GM23338 (cell line): ENCODE data around the gene GYPC. TPM values are rescaled to one million over a fixed set of nuclear protein-coding genes. Genes with fewer than 3 reads are reported as not detected.

ENCODE experiments used
- ATAC-seq: fragments of 200-7000 bp; cut with Tn5 transposase; 3 replicates; pipeline ENCODE4 v1.9.1; 2020
- DNase-seq: peaks from one replicate; pipeline ENCODE4 v3.0.0-alpha.2; 2015; ENCODE audit warnings: low spot score
- H2AFZ ChIP-seq: fragments of 200-600 bp; sonication (generic); 2 replicates; pipeline ENCODE4 v1.8.0; 2016; ENCODE audit warnings: antibody characterized with exemption, mild to moderate bottlenecking, moderate library complexity
- H3F3A ChIP-seq: fragments of 200-600 bp; sonication (generic); replicated peaks from 2 replicates; pipeline ENCODE4 v1.8.0; 2017; ENCODE audit warnings: antibody characterized with exemption, mixed run types, low read depth
- H3K27ac ChIP-seq: fragments of 200-600 bp; sonication (generic); 2 replicates; pipeline ENCODE4 v1.6.1; 2016; ENCODE audit warnings: low read depth
- H3K27me3 ChIP-seq: fragments of 200-600 bp; sonication (generic); 2 replicates; pipeline ENCODE4 v1.8.0; 2016; ENCODE audit warnings: mild to moderate bottlenecking, mixed run types, moderate library complexity; ENCODE audit not compliant: insufficient read depth
- H3K36me3 ChIP-seq: fragments of 200-600 bp; sonication (generic); 2 replicates; pipeline ENCODE4 v1.8.0; 2016; ENCODE audit warnings: mild to moderate bottlenecking; ENCODE audit not compliant: insufficient read depth
- H3K4me1 ChIP-seq: fragments of 200-600 bp; sonication (generic); 2 replicates; pipeline ENCODE4 v1.8.0; 2016; ENCODE audit warnings: mild to moderate bottlenecking, moderate library complexity; ENCODE audit not compliant: insufficient read depth
- H3K4me2 ChIP-seq: fragments of 200-600 bp; sonication (generic); 2 replicates; pipeline ENCODE4 v1.7.1; 2017; ENCODE audit warnings: mixed run types
- H3K4me3 ChIP-seq: fragments of 200-600 bp; sonication (generic); 2 replicates; pipeline ENCODE4 v1.6.1; 2016; ENCODE audit warnings: mixed run types
- H3K79me2 ChIP-seq: fragments of 200-600 bp; sonication (generic); replicated peaks from 2 replicates; pipeline ENCODE4 v1.8.0; 2017; ENCODE audit warnings: mild to moderate bottlenecking; ENCODE audit not compliant: insufficient read depth
- H3K9me2 ChIP-seq: fragments of 200-600 bp; sonication (generic); 2 replicates; pipeline ENCODE4 v1.8.0; 2017; ENCODE audit not compliant: insufficient read depth
- H4K20me1 ChIP-seq: fragments of 200-600 bp; sonication (generic); replicated peaks from 2 replicates; pipeline ENCODE4 v1.8.0; 2017; ENCODE audit warnings: mild to moderate bottlenecking; ENCODE audit not compliant: insufficient read depth
- H3K27ac Mint-ChIP-seq: 2 replicates; pipeline ENCODE4 v1.8.0; 2020; ENCODE audit warnings: inconsistent platforms, mild to moderate bottlenecking, moderate library complexity, mixed read lengths
- H3K27me3 Mint-ChIP-seq: 3 replicates; pipeline ENCODE4 v1.8.0; 2022; ENCODE audit warnings: low read depth, mild to moderate bottlenecking, moderate library complexity, mixed read lengths, inconsistent platforms; ENCODE audit not compliant: insufficient read depth, poor library complexity
- H3K36me3 Mint-ChIP-seq: 3 replicates; pipeline ENCODE4 v1.8.0; 2021; ENCODE audit warnings: low read depth, mild to moderate bottlenecking, inconsistent platforms, moderate library complexity, mixed read lengths
- H3K4me1 Mint-ChIP-seq: 3 replicates; pipeline ENCODE4 v1.8.0; 2020; ENCODE audit warnings: mild to moderate bottlenecking, inconsistent platforms, mixed read lengths
- H3K4me3 Mint-ChIP-seq: 3 replicates; pipeline ENCODE4 v1.8.0; 2021; ENCODE audit warnings: moderate library complexity, mild to moderate bottlenecking, inconsistent platforms, mixed read lengths
- H3K9me3 Mint-ChIP-seq: 3 replicates; pipeline ENCODE4 v1.8.0; 2020; ENCODE audit warnings: moderate library complexity, mild to moderate bottlenecking, inconsistent platforms, mixed read lengths
- CREB1 ChIP-seq: fragments of 250-450 bp; sonication (Bioruptor Pico); IDR thresholded peaks from 2 replicates; pipeline ENCODE4 v1.5.0; 2020; ENCODE audit warnings: low read depth, mild to moderate bottlenecking, moderate library complexity
- CTCF ChIP-seq, 2 experiments: fragments of 200-600 bp in 1 of 2; sonication (generic) in 1 of 2; conservative IDR thresholded peaks; 2 replicates each; pipeline versions ENCODE4 v1.5.1 to v1.6.1; 2016 to 2017; ENCODE audit warnings: antibody characterized with exemption in 2 of 2, low read depth in 2 of 2, mild to moderate bottlenecking in 2 of 2, moderate library complexity in 1 of 2
- EZH2 ChIP-seq: fragments of 200-600 bp; sonication (generic); IDR thresholded peaks from one replicate; pipeline ENCODE4 v1.8.0; 2017; ENCODE audit warnings: antibody characterized with exemption, mild to moderate bottlenecking, low read depth; ENCODE audit not compliant: unreplicated experiment
- EZH2phosphoT487 ChIP-seq: fragments of 200-600 bp; sonication (generic); IDR thresholded peaks from one replicate; pipeline ENCODE4 v1.8.1; 2018; ENCODE audit warnings: antibody characterized with exemption; ENCODE audit not compliant: unreplicated experiment
- JUNB ChIP-seq: IDR thresholded peaks from one replicate; pipeline ENCODE4 v1.6.1; 2016; ENCODE audit warnings: antibody characterized with exemption; ENCODE audit not compliant: unreplicated experiment
- NANOG ChIP-seq: IDR thresholded peaks from 2 replicates; pipeline ENCODE4 v1.6.1; 2016; ENCODE audit warnings: antibody characterized with exemption, borderline replicate concordance
- POLR2AphosphoS5 ChIP-seq: IDR thresholded peaks from 2 replicates; pipeline ENCODE4 v1.6.1; 2016; ENCODE audit warnings: antibody characterized with exemption, low read depth
- STAT1 ChIP-seq: IDR thresholded peaks from one replicate; pipeline ENCODE4 v1.6.1; 2016; ENCODE audit warnings: antibody characterized with exemption; ENCODE audit not compliant: unreplicated experiment
- ZNF114 ChIP-seq: fragments of 250-450 bp; sonication (Bioruptor Pico); IDR thresholded peaks from 2 replicates; pipeline ENCODE4 v1.5.0; 2020; ENCODE audit warnings: mild to moderate bottlenecking, moderate library complexity
- ZNF331 ChIP-seq: fragments of 250-450 bp; sonication (Bioruptor Pico); IDR thresholded peaks from 2 replicates; pipeline ENCODE4 v1.5.0; 2020; ENCODE audit warnings: low read depth, mild to moderate bottlenecking, moderate library complexity
- polyA plus RNA-seq: library from polyadenylated mRNA; unstranded; fragments of >200 nt; fragmentation: Nextera tagmentation; extraction: Ambion mirVana; gene quantifications from 2 replicates; pipeline ENCODE4 v1.2.1, GENCODE V29; 2016
- total RNA-seq: library from RNA; depleted of rRNA; stranded (reverse); fragments of >200 nt; shearing (Covaris generic); gene quantifications from 2 replicates; pipeline ENCODE4 v1.2.3, GENCODE V29; 2014
- TF ChIP-seq, protein P1 (sequence below): IDR thresholded peaks from one replicate; pipeline ENCODE4 v1.6.1; 2018; ENCODE audit warnings: antibody characterized with exemption; ENCODE audit not compliant: unreplicated experiment
- TF ChIP-seq, protein P2 (sequence below): IDR thresholded peaks from 2 replicates; pipeline ENCODE4 v1.6.1; 2016; ENCODE audit warnings: antibody characterized with exemption
- TF ChIP-seq, protein P3 (sequence below): fragments of 250-450 bp; sonication (Bioruptor Pico); IDR thresholded peaks from 2 replicates; pipeline ENCODE4 v1.5.0; 2020; ENCODE audit warnings: mild to moderate bottlenecking, moderate library complexity

Gene GYPC
- total and polyA plus RNA-seq, 2 experiments from 2014 or later, result 19.6 to 29.7 TPM

DNA sequence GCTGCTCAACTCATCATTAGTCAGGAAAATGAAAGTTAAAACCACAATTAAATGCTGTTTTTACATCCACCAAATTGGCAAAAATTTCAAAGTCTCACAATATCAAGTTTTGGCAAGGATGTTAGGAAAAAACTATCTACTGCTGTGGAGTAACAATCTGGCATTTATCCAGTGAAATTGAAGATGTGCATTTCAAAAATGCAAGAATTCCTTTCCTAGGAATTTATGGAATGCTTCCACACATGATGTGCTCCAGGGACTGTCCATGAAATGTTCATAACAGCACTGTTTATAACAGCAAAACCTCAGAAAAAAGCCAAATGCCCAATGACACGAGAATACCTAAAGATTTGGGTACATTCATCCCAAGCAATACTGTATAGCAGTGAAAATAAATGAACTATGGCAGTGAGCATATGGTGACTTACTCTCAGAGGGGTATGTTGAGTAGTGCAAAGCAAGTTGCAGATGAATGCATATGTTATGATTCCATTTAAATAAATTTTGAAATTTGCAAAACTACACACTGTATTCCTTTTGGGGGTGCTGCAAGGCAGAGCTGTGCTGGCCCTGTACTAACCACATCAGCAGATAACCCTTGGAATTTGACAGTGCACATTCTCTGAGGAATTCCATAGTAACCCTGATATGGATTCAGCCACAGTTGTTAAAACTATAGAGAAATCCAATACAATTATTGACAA is 41.3 kb upstream of the GYPC start:
- Histone ChIP-seq H3K4me2 (no peak overlapping the region), H3K9me2 (no peaks in the 10 kb centered on the region), H3K79me2 (no peaks in the 10 kb centered on the region), H3K27ac (no peak overlapping the region), H2AFZ (no peak overlapping the region), H3K4me1 (no peaks in the 10 kb centered on the region), H4K20me1 (no peaks in the 10 kb centered on the region), H3K36me3 (no peaks in the 10 kb centered on the region), H3K27me3 (no peaks in the 10 kb centered on the region), H3K4me3 (no peak overlapping the region), H3F3A (no peaks in the 10 kb centered on the region)
- no peak for ATAC-seq
- Mint-ChIP-seq H3K4me1 (no peaks in the 10 kb centered on the region), H3K27ac (no peak overlapping the region), H3K27me3 (no peaks in the 10 kb centered on the region), H3K9me3 (peaks cover 8% of the 10 kb centered on the region; the same call in 1 of the 3 replicates), H3K36me3 (no peaks in the 10 kb centered on the region; the same call in 2 of the 3 replicates), H3K4me3 (no peak overlapping the region)
- no peak for TF ChIP-seq ZNF331
- TF ChIP-seq EZH2phosphoT487, result no peak
- no peak for TF ChIP-seq STAT1
- no peak for TF ChIP-seq JUNB
- TF ChIP-seq, protein P1, sequence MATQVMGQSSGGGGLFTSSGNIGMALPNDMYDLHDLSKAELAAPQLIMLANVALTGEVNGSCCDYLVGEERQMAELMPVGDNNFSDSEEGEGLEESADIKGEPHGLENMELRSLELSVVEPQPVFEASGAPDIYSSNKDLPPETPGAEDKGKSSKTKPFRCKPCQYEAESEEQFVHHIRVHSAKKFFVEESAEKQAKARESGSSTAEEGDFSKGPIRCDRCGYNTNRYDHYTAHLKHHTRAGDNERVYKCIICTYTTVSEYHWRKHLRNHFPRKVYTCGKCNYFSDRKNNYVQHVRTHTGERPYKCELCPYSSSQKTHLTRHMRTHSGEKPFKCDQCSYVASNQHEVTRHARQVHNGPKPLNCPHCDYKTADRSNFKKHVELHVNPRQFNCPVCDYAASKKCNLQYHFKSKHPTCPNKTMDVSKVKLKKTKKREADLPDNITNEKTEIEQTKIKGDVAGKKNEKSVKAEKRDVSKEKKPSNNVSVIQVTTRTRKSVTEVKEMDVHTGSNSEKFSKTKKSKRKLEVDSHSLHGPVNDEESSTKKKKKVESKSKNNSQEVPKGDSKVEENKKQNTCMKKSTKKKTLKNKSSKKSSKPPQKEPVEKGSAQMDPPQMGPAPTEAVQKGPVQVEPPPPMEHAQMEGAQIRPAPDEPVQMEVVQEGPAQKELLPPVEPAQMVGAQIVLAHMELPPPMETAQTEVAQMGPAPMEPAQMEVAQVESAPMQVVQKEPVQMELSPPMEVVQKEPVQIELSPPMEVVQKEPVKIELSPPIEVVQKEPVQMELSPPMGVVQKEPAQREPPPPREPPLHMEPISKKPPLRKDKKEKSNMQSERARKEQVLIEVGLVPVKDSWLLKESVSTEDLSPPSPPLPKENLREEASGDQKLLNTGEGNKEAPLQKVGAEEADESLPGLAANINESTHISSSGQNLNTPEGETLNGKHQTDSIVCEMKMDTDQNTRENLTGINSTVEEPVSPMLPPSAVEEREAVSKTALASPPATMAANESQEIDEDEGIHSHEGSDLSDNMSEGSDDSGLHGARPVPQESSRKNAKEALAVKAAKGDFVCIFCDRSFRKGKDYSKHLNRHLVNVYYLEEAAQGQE, result no peak
- no peak for TF ChIP-seq ZNF114 (CRISPR knock-in tag)
- TF ChIP-seq EZH2, result no peak
- TF ChIP-seq NANOG, result no peak
- TF ChIP-seq CTCF (conservative IDR thresholded peaks at IDR 0.05; ENCODE audit: low read depth in 2 of 2), result no peak
- TF ChIP-seq, protein P2, sequence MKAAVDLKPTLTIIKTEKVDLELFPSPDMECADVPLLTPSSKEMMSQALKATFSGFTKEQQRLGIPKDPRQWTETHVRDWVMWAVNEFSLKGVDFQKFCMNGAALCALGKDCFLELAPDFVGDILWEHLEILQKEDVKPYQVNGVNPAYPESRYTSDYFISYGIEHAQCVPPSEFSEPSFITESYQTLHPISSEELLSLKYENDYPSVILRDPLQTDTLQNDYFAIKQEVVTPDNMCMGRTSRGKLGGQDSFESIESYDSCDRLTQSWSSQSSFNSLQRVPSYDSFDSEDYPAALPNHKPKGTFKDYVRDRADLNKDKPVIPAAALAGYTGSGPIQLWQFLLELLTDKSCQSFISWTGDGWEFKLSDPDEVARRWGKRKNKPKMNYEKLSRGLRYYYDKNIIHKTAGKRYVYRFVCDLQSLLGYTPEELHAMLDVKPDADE, result no peak
- TF ChIP-seq POLR2AphosphoS5, result no peak
- TF ChIP-seq, protein P3, sequence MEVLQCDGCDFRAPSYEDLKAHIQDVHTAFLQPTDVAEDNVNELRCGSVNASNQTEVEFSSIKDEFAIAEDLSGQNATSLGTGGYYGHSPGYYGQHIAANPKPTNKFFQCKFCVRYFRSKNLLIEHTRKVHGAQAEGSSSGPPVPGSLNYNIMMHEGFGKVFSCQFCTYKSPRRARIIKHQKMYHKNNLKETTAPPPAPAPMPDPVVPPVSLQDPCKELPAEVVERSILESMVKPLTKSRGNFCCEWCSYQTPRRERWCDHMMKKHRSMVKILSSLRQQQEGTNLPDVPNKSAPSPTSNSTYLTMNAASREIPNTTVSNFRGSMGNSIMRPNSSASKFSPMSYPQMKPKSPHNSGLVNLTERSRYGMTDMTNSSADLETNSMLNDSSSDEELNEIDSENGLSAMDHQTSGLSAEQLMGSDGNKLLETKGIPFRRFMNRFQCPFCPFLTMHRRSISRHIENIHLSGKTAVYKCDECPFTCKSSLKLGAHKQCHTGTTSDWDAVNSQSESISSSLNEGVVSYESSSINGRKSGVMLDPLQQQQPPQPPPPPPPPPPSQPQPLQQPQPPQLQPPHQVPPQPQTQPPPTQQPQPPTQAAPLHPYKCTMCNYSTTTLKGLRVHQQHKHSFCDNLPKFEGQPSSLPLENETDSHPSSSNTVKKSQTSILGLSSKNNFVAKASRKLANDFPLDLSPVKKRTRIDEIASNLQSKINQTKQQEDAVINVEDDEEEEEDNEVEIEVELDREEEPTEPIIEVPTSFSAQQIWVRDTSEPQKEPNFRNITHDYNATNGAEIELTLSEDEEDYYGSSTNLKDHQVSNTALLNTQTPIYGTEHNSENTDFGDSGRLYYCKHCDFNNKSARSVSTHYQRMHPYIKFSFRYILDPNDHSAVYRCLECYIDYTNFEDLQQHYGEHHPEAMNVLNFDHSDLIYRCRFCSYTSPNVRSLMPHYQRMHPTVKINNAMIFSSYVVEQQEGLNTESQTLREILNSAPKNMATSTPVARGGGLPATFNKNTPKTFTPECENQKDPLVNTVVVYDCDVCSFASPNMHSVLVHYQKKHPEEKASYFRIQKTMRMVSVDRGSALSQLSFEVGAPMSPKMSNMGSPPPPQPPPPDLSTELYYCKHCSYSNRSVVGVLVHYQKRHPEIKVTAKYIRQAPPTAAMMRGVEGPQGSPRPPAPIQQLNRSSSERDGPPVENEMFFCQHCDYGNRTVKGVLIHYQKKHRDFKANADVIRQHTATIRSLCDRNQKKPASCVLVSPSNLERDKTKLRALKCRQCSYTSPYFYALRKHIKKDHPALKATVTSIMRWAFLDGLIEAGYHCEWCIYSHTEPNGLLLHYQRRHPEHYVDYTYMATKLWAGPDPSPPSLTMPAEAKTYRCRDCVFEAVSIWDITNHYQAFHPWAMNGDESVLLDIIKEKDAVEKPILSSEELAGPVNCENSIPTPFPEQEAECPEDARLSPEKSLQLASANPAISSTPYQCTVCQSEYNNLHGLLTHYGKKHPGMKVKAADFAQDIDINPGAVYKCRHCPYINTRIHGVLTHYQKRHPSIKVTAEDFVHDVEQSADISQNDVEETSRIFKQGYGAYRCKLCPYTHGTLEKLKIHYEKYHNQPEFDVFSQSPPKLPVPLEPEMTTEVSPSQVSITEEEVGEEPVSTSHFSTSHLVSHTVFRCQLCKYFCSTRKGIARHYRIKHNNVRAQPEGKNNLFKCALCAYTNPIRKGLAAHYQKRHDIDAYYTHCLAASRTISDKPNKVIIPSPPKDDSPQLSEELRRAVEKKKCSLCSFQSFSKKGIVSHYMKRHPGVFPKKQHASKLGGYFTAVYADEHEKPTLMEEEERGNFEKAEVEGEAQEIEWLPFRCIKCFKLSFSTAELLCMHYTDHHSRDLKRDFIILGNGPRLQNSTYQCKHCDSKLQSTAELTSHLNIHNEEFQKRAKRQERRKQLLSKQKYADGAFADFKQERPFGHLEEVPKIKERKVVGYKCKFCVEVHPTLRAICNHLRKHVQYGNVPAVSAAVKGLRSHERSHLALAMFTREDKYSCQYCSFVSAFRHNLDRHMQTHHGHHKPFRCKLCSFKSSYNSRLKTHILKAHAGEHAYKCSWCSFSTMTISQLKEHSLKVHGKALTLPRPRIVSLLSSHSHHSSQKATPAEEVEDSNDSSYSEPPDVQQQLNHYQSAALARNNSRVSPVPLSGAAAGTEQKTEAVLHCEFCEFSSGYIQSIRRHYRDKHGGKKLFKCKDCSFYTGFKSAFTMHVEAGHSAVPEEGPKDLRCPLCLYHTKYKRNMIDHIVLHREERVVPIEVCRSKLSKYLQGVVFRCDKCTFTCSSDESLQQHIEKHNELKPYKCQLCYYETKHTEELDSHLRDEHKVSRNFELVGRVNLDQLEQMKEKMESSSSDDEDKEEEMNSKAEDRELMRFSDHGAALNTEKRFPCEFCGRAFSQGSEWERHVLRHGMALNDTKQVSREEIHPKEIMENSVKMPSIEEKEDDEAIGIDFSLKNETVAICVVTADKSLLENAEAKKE, result no peak
- no peak for TF ChIP-seq CREB1 (CRISPR knock-in tag)
- DNase-seq, result no peak
